OCI-LY3 (cell line): Measurements from ENCODE around the gene SYT5.

ENCODE experiments used
- H2AFZ ChIP-seq: fragments of 200-600, 300-600 bp; shearing (Covaris generic); 2 replicates; pipeline ENCODE4 v1.6.0; 2014; ENCODE audit warnings: antibody characterized with exemption, low read depth, low read length
- H3K27ac ChIP-seq: fragments of 200-600, 300-600 bp; sonication (generic); 2 replicates; pipeline ENCODE4 v1.5.1; 2014; ENCODE audit warnings: mild to moderate bottlenecking, low read length, moderate library complexity, mixed read lengths
- H3K27me3 ChIP-seq: fragments of 200-600, 300-600 bp; sonication (generic); 2 replicates; pipeline ENCODE4 v1.6.1; 2014; ENCODE audit warnings: low read depth, low read length, mixed read lengths
- H3K36me3 ChIP-seq: fragments of 200-600, 300-600 bp; sonication (generic); replicated peaks from 2 replicates; pipeline ENCODE3; 2014; ENCODE audit warnings: low read depth, low read length, mixed read lengths
- H3K4me1 ChIP-seq: fragments of 300-600, 200-600 bp; sonication (generic); 2 replicates; pipeline ENCODE4 v1.6.1; 2014; ENCODE audit warnings: low read length, mixed read lengths
- H3K4me2 ChIP-seq: fragments of 200-600, 300-600 bp; sonication (generic); 2 replicates; pipeline ENCODE4 v1.6.1; 2014; ENCODE audit warnings: low read length, mixed read lengths
- H3K4me3 ChIP-seq: fragments of 300-600, 200-600 bp; sonication (generic); 2 replicates; pipeline ENCODE4 v1.5.1; 2014; ENCODE audit warnings: antibody characterized with exemption, mild to moderate bottlenecking, low read length, moderate library complexity
- H3K79me2 ChIP-seq: fragments of 300-600, 200-600 bp; shearing (Covaris generic); 2 replicates; pipeline ENCODE4 v1.6.1; 2014; ENCODE audit warnings: mild to moderate bottlenecking, low read length, mixed read lengths
- H3K9ac ChIP-seq: fragments of 300-600, 200-600 bp; shearing (Covaris generic); 2 replicates; pipeline ENCODE4 v1.6.0; 2014; ENCODE audit warnings: mild to moderate bottlenecking, low read length, moderate library complexity
- H3K9me3 ChIP-seq: fragments of 200-600, 300-600 bp; shearing (Covaris generic); 2 replicates; pipeline ENCODE4 v1.6.1; 2014; ENCODE audit warnings: low read length, mixed read lengths; ENCODE audit not compliant: insufficient read depth
- H4K20me1 ChIP-seq: fragments of 200-600, 300-600 bp; sonication (generic); 2 replicates; pipeline ENCODE4 v1.6.1; 2016; ENCODE audit warnings: low read length, mixed read lengths; ENCODE audit not compliant: insufficient read depth
- CTCF ChIP-seq: fragments of 200-600, 300-600 bp; sonication (generic); IDR thresholded peaks from 2 replicates; pipeline ENCODE4 v1.5.1; 2014; ENCODE audit warnings: antibody characterized with exemption, low read length, low read depth
- EZH2phosphoT487 ChIP-seq: fragments of 200-600 bp; shearing (Covaris generic); IDR thresholded peaks from 2 replicates; pipeline ENCODE4 v1.6.1; 2018; ENCODE audit warnings: antibody characterized with exemption, mixed run types, low read depth

SYT5 gene

GRCh38 chr19:55146078-55146704 lies 33.9 kb downstream of the SYT5 start:
- H3K4me3 ChIP-seq = peak overlapping the region; percentile 82
- H2AFZ ChIP-seq = 0 out of 2 replicates have a peak overlapping the region, but pooled peaks have one; percentile 61

GRCh38 chr19:55145232-55145631 lies 34.9 kb downstream of the SYT5 start:
- no peaks in the 10 kb centered on the region for H3K79me2 ChIP-seq
- peak overlapping the region; percentile 63; the same call in 1 of the 2 replicates for H2AFZ ChIP-seq
- H3K4me3 ChIP-seq = peak overlapping the region; percentile 25
- H3K9ac ChIP-seq = no peak overlapping the region
- H3K36me3 ChIP-seq = no peaks in the 10 kb centered on the region
- H3K4me2 ChIP-seq = peak overlapping the region; percentile 34
- no peak overlapping the region for H3K27ac ChIP-seq
- TF ChIP-seq EZH2phosphoT487 (no peak), CTCF (no peak)
- H3K4me1 ChIP-seq = peaks cover 15% of the 10 kb centered on the region
- no peaks in the 10 kb centered on the region for H4K20me1 ChIP-seq
- H3K9me3 ChIP-seq = no peaks in the 10 kb centered on the region
- peaks cover 41% of the 10 kb centered on the region for H3K27me3 ChIP-seq

More at GRCh38 chr19:55146078-55146704, 33.9 kb downstream of the SYT5 start:
- peak; percentile 83 for TF ChIP-seq CTCF
- TF ChIP-seq EZH2phosphoT487 = no peak
- Histone ChIP-seq H3K9me3 (no peaks in the 10 kb centered on the region), H3K27me3 (peaks cover 47% of the 10 kb centered on the region), H3K36me3 (no peaks in the 10 kb centered on the region), H3K4me1 (peaks cover 15% of the 10 kb centered on the region), H3K9ac (peak overlapping the region; percentile 46; the same call in 1 of the 2 replicates), H3K4me2 (peak overlapping the region; percentile 79), H4K20me1 (no peaks in the 10 kb centered on the region), H3K79me2 (no peaks in the 10 kb centered on the region), H3K27ac (no peak overlapping the region)

- H3K9ac ChIP-seq = no peak overlapping the region
- no peak overlapping the region for H2AFZ ChIP-seq
- H3K4me1 ChIP-seq = peaks cover 13% of the 10 kb centered on the region
- no peak for TF ChIP-seq EZH2phosphoT487
- no peaks in the 10 kb centered on the region for H3K36me3 ChIP-seq
- peak overlapping the region; percentile 37 for H3K4me2 ChIP-seq
- peaks cover 14% of the 10 kb centered on the region for H3K27me3 ChIP-seq
- H3K27ac ChIP-seq = no peak overlapping the region
- no peaks in the 10 kb centered on the region for H4K20me1 ChIP-seq
- H3K4me3 ChIP-seq = no peak overlapping the region
- H3K9me3 ChIP-seq = no peaks in the 10 kb centered on the region
- H3K79me2 ChIP-seq = no peaks in the 10 kb centered on the region
These were observed 38.4 kb downstream of the SYT5 start for GRCh38 chr19:55141696-55142095.

GRCh38 chr19:55137915-55138314 lies 42.2 kb downstream of the SYT5 start:
- Histone ChIP-seq H3K9ac (no peak overlapping the region), H3K36me3 (no peaks in the 10 kb centered on the region), H3K4me2 (no peak overlapping the region), H3K9me3 (no peaks in the 10 kb centered on the region), H3K27me3 (peaks cover 15% of the 10 kb centered on the region), H2AFZ (no peak overlapping the region), H3K4me1 (peaks cover 33% of the 10 kb centered on the region), H3K4me3 (no peak overlapping the region), H4K20me1 (no peaks in the 10 kb centered on the region), H3K27ac (no peak overlapping the region), H3K79me2 (no peaks in the 10 kb centered on the region)
- TF ChIP-seq CTCF = no peak
- TF ChIP-seq EZH2phosphoT487 = no peak
